ENCODE measurements around the gene ARHGAP36.

Gene ARHGAP36

DNA sequence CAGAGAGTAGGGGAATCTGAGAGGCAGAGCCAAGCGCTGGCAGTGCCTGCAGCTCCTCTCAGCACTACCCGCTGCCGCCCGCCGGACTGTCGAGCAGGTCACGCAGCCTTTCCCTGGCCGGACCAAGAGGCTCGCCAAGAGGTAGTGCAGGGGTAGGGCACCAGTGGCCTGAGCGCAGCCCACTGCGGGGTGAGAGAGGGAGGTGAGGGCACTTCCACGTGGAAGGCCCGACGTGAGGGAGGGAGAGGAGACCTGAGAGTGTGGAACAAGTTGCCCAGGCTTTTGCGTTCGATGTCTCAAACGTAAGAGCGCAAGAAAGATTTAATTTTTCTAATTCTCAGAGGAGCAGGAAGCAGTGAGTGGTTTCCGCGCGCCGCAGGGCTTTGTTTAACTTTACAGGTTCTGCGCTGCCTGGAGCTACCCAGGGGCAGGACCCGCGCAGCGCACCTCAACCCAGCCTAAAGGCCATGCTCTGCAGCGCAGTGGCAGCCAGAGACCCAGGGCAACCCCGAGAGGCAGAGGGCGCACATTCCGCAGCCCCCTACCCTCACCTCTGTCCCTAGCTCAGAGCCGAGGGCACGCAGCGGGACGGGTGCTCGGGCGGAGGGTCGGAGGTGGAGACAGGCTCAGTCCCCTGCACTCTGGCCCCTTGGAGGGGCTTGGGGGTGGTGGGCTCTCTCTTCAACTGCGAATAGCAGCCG is 14.9 kb downstream of the ARHGAP36 start:
- DNase-seq, result no peak

DNA sequence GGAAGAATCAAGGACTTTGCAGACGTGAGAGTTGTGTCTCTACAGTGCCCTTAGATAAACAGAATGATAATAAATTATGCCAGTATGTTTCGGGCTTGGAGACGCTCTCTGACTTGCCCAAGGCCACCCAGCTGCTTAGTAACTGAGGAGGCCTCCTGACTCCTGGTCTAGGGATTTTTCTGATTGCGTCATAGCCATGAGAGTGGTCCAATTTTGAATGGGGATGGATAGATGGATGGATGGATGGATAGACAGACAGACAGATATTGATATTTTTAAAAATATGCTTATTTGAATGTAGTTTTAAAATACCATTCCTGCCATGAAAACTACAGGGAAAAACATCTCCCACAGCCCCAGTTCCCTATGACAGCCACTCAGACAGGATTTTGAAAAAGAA is 15.5 kb downstream of the ARHGAP36 start:
- DNase-seq, result no peak

GRCh38 chrX:131081772-131082740 is 23.9 kb downstream of the ARHGAP36 start:
- DNase-seq, result no peak

DNA sequence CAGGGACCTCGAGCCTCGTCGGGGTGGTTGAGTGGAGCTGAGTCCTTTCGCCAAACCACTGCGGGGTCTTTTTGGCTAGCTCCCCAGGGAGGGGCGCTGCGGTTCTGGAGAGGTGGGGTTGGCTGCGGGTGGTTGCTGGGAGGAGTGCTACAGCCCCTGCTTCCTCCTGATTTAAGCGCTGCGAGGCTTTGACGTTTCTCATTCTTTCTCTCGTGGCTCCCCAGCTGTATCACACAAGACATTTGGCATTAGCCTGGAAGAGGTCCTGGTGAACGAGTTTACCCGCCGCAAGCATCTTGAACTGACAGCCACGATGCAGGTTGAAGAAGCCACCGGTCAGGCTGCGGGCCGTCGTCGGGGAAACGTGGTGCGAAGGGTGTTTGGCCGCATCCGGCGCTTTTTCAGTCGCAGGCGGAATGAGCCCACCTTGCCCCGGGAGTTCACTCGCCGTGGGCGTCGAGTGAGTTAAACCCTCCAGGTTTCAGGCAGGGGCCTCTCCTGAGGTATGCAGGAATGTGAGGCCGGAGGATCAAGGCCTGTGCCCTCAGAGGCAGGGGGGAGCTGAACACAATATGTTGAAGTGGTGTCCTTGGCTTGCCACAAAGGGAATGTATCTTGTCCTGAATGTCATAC is 25.5 kb downstream of the ARHGAP36 start:
- no peak for DNase-seq

DNA sequence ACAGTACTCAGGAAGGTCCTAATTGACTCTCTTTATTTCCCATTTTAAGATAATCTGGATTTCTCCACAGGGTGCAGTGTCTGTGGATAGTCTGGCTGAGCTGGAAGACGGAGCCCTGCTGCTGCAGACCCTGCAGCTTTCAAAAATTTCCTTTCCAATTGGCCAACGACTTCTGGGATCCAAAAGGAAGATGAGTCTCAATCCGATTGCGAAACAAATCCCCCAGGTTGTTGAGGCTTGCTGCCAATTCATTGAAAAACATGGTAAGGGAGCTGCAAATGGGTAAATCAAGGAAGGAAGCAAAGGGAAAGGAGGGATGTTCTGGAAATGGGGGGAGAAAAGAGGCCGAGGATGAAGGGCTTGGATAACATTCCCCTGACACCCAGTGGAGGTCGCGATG is 26.0 kb downstream of the ARHGAP36 start:
- no peak for DNase-seq

DNA sequence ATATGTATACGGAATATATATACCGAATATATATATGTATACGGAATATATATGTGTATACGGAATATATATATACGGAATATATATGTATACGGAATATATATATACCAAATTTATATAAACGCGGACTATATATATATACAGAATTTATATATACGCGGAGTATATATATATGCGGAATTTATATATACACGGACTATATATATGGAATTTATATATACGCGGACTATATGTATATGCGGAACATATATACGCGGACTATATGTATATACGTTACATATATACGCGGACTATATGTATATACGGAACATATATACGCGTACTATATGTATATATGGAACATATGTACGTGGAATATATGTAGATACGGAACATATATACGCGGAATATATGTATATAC is 78.6 kb downstream of the ARHGAP36 start:
- no peak for DNase-seq

DNA sequence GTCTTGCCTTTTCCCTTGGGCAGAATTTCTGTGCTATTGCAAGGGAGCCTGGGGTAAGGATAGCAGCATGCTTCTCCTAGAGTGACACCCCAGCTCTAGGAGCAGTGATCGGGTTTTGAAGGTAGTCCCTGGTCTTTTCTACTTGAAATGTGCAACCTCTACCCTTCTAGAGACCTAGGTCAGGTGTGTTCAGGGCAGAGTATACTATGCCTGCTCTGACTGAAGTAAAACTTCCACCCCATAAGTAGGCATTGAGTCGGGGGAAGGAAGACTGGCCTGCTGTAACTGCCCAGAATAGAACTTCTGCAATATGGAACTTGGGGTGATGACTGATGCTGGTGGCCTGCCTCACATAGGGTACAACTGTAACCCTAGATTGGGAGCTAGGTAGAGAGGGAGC is 80.9 kb downstream of the ARHGAP36 start:
- DNase-seq, result no peak
